ENCODE data around the gene SIN3B.

Gene SIN3B

DNA sequence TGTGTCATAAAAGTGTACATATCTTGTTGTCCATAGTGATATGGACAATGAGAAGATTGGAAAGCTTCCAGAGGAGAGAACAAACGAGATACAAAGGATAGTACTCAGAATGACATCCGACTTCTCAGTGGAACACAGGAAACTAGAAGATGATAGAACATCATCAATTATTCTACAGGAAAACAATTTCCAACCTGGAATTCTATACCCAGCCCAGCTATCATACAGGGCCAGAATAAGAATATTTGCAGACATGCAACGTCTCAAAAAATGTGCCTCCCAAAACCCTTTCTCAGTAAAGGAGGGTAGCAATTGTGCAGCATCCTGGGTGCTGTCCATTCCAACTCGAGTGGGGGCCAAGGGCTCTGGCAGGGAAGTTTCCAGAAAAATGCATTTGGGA is 83.6 kb downstream of the SIN3B start:
- DNase-seq (ENCODE audit: low read depth, low spot score): no peak
- in situ Hi-C loops (cut with HindIII; ENCODE audit: low sequenced_read_pairs): no loop called here
- H3K4me3 ChIP-seq (ENCODE audit: low read depth, low read length): no peak overlapping the region
- TF ChIP-seq, protein P1, sequence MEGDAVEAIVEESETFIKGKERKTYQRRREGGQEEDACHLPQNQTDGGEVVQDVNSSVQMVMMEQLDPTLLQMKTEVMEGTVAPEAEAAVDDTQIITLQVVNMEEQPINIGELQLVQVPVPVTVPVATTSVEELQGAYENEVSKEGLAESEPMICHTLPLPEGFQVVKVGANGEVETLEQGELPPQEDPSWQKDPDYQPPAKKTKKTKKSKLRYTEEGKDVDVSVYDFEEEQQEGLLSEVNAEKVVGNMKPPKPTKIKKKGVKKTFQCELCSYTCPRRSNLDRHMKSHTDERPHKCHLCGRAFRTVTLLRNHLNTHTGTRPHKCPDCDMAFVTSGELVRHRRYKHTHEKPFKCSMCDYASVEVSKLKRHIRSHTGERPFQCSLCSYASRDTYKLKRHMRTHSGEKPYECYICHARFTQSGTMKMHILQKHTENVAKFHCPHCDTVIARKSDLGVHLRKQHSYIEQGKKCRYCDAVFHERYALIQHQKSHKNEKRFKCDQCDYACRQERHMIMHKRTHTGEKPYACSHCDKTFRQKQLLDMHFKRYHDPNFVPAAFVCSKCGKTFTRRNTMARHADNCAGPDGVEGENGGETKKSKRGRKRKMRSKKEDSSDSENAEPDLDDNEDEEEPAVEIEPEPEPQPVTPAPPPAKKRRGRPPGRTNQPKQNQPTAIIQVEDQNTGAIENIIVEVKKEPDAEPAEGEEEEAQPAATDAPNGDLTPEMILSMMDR (IDR thresholded peaks at IDR 0.05; ENCODE audit: low read depth, low read length): no peak

DNA sequence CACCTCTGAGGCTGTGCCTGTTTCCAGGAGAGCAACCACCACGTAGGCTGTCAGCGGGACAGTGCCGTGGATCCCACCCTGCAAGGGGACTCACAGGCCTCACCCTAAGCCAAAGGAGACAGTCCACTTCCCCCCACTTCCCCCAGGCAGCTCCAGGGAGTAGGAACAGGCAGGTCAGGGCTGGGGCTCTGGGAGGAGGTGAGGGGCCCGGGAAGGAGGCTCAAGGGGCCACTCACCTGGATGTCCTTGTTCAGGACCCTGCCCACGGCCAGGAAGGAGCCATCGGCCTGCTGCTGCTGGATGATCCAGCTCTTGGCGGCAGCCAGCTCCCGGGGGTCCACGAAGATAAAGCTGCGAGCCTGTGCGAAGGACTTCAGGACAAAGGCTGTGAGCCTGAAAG is 85.2 kb downstream of the SIN3B start:
- TF ChIP-seq, protein P1 (IDR thresholded peaks at IDR 0.05; ENCODE audit: low read depth, low read length): no peak
- in situ Hi-C loops (cut with HindIII; ENCODE audit: low sequenced_read_pairs): no loop called here
- no peak overlapping the region for H3K4me3 ChIP-seq (ENCODE audit: low read depth, low read length)
- DNase-seq (ENCODE audit: low read depth, low spot score): no peak

DNA sequence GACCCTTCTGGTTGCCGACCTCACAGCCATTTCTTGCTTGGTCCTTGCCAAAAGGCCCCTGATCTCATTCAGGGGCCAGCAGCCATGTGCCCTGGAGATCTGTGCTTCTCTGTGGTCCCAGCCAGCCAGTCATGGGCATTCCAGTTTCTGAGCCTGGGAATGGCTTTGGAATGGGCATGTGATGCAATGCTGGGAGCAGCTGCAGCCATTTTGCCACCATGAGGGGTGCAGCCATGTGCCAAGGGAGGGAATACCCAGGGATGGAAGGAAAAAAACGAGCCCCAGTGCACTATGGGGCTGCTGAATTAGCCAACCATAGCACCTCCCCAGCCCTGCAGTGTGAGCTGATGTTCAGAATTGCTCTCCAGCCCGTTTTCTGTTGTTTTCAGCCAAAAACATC is 85.9 kb downstream of the SIN3B start:
- no peak for DNase-seq (ENCODE audit: low read depth, low spot score)
- H3K4me3 ChIP-seq (ENCODE audit: low read depth, low read length): no peak overlapping the region
- TF ChIP-seq, protein P1 (IDR thresholded peaks at IDR 0.05; ENCODE audit: low read depth, low read length): no peak
- in situ Hi-C loops (cut with HindIII; ENCODE audit: low sequenced_read_pairs): no loop called here

DNA sequence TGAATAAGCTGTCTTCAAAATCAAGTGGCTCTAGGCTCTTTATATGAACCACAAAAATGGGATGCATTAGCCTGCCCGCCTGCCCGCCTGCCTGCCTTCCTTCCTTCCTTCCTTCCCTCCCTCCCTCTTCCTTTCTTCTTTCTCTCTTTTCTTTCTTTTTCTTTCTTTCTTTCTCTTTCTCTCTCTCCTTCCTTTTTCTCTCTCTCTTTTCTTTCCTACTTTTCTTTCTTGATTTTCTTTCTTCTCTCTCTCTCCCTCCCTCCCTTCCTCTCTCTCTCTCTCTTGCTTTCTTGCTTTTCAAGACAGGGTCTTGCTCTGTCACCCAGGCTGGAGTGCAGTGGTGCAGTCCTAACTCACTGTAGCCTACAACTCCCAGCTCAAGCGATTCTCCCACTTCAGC is 86.5 kb downstream of the SIN3B start:
- DNase-seq (ENCODE audit: low read depth, low spot score): no peak
- TF ChIP-seq, protein P1 (IDR thresholded peaks at IDR 0.05; ENCODE audit: low read depth, low read length): no peak
- in situ Hi-C loops (cut with HindIII; ENCODE audit: low sequenced_read_pairs): no loop called here

DNA sequence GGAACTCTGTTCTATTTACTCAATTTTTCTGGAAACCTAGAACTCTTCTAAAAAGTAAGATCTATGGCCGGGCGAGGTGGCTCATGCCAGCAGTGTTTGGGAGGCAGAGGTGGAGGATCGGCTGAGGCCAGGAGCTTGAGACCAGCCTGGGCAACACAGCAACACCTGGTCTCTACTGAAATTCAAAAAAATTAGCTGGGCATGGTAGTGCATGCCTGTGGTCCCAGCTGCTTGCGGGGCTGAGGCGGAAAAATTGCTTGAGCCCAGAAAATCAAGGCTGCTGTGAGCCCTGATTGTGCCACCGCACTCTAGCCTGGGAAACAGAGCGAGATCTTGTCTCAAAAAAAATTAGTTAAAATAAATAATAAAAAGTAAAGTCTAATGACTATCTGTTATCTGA is 88.2 kb downstream of the SIN3B start:
- TF ChIP-seq, protein P1 (IDR thresholded peaks at IDR 0.05; ENCODE audit: low read depth, low read length): no peak
- in situ Hi-C loops (cut with HindIII; ENCODE audit: low sequenced_read_pairs): no loop called here
- H3K4me3 ChIP-seq (ENCODE audit: low read depth, low read length): no peak overlapping the region

More for the DNA sequence above, 86.5 kb downstream of the SIN3B start:
- H3K4me3 ChIP-seq (ENCODE audit: low read depth, low read length): no peak overlapping the region

DNA sequence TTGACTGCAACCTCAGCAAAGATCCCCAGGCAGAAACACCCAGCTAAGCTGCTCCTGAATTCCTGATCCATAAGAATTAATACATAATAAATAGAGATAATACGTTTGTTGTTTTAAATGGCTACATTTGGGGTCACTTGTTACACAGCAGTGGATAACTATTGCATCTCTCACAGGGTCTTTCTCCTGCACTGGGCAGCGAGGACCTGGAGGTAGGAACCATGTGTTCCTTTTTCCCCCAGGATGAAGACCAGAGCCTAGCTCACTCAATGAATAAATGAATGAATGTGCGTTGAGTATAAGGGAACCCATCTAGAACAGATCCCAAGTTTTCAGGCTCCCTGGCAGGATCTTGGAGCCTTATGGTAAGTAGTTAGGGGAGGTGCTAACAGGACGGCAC is 90.3 kb downstream of the SIN3B start:
- in situ Hi-C loops (cut with HindIII; ENCODE audit: low sequenced_read_pairs): no loop called here
- no peak overlapping the region for H3K4me3 ChIP-seq (ENCODE audit: low read depth, low read length)
- TF ChIP-seq, protein P1 (IDR thresholded peaks at IDR 0.05; ENCODE audit: low read depth, low read length): no peak
- no peak for DNase-seq (ENCODE audit: low read depth, low spot score)

More for the DNA sequence above, 88.2 kb downstream of the SIN3B start:
- DNase-seq (ENCODE audit: low read depth, low spot score): no peak
